GM12878 (cell line): ENCODE results near the gene MCUB.

Source experiments
- BACH1 ChIP-seq: fragments of 450-650 bp; IDR thresholded peaks from 2 replicates; pipeline ENCODE4 v1.6.1; 2017; ENCODE audit warnings: mild to moderate bottlenecking, borderline replicate concordance
- EZH2 ChIP-seq: IDR thresholded peaks from 2 replicates; pipeline ENCODE4 v1.6.1; 2012; ENCODE audit warnings: low read depth, mild to moderate bottlenecking, control low read depth, inconsistent platforms, low read length, borderline replicate concordance; ENCODE audit not compliant: control insufficient read depth
- JUNB ChIP-seq: IDR thresholded peaks from 2 replicates; pipeline ENCODE4 v1.6.1; 2016; ENCODE audit warnings: antibody characterized with exemption, mild to moderate bottlenecking
- MTA3 ChIP-seq: IDR thresholded peaks from 2 replicates; pipeline ENCODE4 v1.6.1; 2012; ENCODE audit warnings: low read length, inconsistent platforms, borderline replicate concordance
- NKRF ChIP-seq: fragments of 450-650 bp; conservative IDR thresholded peaks from 2 replicates; pipeline ENCODE4 v1.6.1; 2017; ENCODE audit warnings: mild to moderate bottlenecking, moderate library complexity
- PML ChIP-seq: IDR thresholded peaks from 2 replicates; pipeline ENCODE4 v1.6.1; 2012; ENCODE audit warnings: low read length, inconsistent platforms
- TCF12 ChIP-seq: IDR thresholded peaks from 2 replicates; pipeline ENCODE4 v1.6.1; 2011; ENCODE audit warnings: low read depth, mild to moderate bottlenecking, low read length
- USF1 ChIP-seq: IDR thresholded peaks from 2 replicates; pipeline ENCODE4 v1.6.1; 2011; ENCODE audit warnings: borderline replicate concordance, low read depth, mild to moderate bottlenecking, moderate library complexity, mixed read lengths, low read length; ENCODE audit not compliant: insufficient read depth; ENCODE audit errors: extremely low read length
- TF ChIP-seq, protein P1 (sequence below): fragments of 450-650 bp; IDR thresholded peaks from 2 replicates; pipeline ENCODE4 v1.6.1; 2018; ENCODE audit warnings: mild to moderate bottlenecking, low read depth, moderate library complexity; ENCODE audit not compliant: partially characterized antibody
- TF ChIP-seq, protein P2 (sequence below): IDR thresholded peaks from 2 replicates; pipeline ENCODE4 v1.6.1; 2012; ENCODE audit warnings: low read length, inconsistent platforms

DNA sequence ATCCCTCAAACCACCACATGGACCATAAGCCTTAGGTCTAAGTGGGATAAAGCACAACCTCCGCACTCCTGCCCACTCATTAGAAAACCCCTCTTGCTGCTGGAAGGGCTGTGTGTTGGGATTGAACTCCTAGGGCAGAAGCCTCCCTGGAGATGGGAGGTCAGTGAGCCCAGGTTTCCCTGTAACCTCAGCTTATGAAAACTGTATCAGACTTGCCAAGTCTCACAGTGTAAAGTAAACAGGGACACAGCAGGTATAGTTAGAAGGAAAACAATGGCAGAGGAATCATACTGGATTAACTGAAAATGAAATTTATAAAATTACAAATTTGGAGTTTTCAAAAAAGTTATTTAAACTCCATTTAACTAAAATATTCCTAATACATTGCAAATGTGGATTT is 113.3 kb downstream of the MCUB start:
- TF ChIP-seq EZH2 (no peak), BACH1 (no peak), NKRF (no peak), JUNB (no peak), TCF12 (no peak), MTA3 (no peak), USF1 (no peak), PML (no peak)
- TF ChIP-seq, protein P1, sequence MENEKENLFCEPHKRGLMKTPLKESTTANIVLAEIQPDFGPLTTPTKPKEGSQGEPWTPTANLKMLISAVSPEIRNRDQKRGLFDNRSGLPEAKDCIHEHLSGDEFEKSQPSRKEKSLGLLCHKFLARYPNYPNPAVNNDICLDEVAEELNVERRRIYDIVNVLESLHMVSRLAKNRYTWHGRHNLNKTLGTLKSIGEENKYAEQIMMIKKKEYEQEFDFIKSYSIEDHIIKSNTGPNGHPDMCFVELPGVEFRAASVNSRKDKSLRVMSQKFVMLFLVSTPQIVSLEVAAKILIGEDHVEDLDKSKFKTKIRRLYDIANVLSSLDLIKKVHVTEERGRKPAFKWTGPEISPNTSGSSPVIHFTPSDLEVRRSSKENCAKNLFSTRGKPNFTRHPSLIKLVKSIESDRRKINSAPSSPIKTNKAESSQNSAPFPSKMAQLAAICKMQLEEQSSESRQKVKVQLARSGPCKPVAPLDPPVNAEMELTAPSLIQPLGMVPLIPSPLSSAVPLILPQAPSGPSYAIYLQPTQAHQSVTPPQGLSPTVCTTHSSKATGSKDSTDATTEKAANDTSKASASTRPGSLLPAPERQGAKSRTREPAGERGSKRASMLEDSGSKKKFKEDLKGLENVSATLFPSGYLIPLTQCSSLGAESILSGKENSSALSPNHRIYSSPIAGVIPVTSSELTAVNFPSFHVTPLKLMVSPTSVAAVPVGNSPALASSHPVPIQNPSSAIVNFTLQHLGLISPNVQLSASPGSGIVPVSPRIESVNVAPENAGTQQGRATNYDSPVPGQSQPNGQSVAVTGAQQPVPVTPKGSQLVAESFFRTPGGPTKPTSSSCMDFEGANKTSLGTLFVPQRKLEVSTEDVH, result no peak
- TF ChIP-seq, protein P2, sequence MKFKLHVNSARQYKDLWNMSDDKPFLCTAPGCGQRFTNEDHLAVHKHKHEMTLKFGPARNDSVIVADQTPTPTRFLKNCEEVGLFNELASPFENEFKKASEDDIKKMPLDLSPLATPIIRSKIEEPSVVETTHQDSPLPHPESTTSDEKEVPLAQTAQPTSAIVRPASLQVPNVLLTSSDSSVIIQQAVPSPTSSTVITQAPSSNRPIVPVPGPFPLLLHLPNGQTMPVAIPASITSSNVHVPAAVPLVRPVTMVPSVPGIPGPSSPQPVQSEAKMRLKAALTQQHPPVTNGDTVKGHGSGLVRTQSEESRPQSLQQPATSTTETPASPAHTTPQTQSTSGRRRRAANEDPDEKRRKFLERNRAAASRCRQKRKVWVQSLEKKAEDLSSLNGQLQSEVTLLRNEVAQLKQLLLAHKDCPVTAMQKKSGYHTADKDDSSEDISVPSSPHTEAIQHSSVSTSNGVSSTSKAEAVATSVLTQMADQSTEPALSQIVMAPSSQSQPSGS, result no peak
